GM12878 (cell line): ENCODE measurements around the gene SPRR3.

Experiments used
- BACH1 ChIP-seq: fragments of 450-650 bp; IDR thresholded peaks from 2 replicates; pipeline ENCODE4 v1.6.1; 2017; ENCODE audit warnings: mild to moderate bottlenecking, borderline replicate concordance
- BRCA1 ChIP-seq: IDR thresholded peaks from 2 replicates; pipeline ENCODE4 v1.6.1; 2011; ENCODE audit warnings: low read depth, low read length, improper control_type of control experiment
- EGR1 ChIP-seq, 2 experiments: IDR thresholded peaks; 1 replicate in 1 of 2; 2 replicates in 1 of 2; pipeline ENCODE4 v1.6.1; 2011 to 2012; ENCODE audit warnings: low read depth in 2 of 2, low read length in 2 of 2, borderline replicate concordance in 1 of 2, mild to moderate bottlenecking in 1 of 2, moderate library complexity in 1 of 2
- ESRRA ChIP-seq: IDR thresholded peaks from 2 replicates; pipeline ENCODE4 v1.6.1; 2012; ENCODE audit warnings: mild to moderate bottlenecking, low read length, improper control_type of control experiment
- EZH2 ChIP-seq: IDR thresholded peaks from 2 replicates; pipeline ENCODE4 v1.6.1; 2012; ENCODE audit warnings: low read depth, mild to moderate bottlenecking, control low read depth, inconsistent platforms, low read length, borderline replicate concordance; ENCODE audit not compliant: control insufficient read depth
- KDM1A ChIP-seq: fragments of 200-600 bp; sonication (generic); IDR thresholded peaks from 2 replicates; pipeline ENCODE4 v1.6.1; 2016; ENCODE audit warnings: borderline replicate concordance
- POLR2AphosphoS5 ChIP-seq: IDR thresholded peaks from 2 replicates; pipeline ENCODE4 v1.6.1; 2011; ENCODE audit warnings: mild to moderate bottlenecking, low read length, inconsistent platforms
- SMC3 ChIP-seq: IDR thresholded peaks from 2 replicates; pipeline ENCODE4 v1.6.1; 2011; ENCODE audit warnings: low read length, improper control_type of control experiment, borderline replicate concordance
- YY1 ChIP-seq: IDR thresholded peaks from 2 replicates; pipeline ENCODE4 v1.6.1; 2011; ENCODE audit warnings: low read depth, mild to moderate bottlenecking, low read length
- TF ChIP-seq, protein P1 (sequence below), 3 experiments: IDR thresholded peaks in 2 of 3; conservative IDR thresholded peaks in 1 of 3; 2 replicates each; pipeline ENCODE4 v1.5.1; 2011; ENCODE audit warnings: low read depth in 3 of 3, low read length in 3 of 3, mild to moderate bottlenecking in 3 of 3, control low read depth in 2 of 3, moderate library complexity in 2 of 3, inconsistent platforms in 1 of 3, mixed read lengths in 1 of 3; ENCODE audit not compliant: control insufficient read depth in 2 of 3, insufficient read depth in 1 of 3; ENCODE audit errors: extremely low read depth in 1 of 3

DNA sequence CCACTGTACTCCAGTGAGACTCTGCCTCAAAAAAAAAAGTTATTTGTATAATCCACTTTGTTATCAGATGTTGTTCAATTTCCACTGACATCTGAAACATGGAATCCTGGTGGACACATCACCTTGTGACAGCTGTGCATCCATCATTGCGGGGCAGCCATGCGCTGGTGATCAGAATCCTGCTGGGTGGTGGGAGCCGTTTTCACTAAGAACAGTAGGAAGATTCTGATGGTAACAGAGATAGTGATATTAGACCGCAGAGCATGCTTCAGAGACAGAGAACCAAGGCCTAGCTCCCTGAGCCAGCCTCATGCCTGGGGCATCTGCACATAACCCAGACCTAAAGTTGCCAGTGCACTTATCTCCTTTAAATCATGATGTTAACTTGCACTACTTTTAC lies 3.1 kb upstream of the SPRR3 start:
- no peak for TF ChIP-seq BACH1
- no peak for TF ChIP-seq YY1
- TF ChIP-seq SMC3, result no peak
- no peak for TF ChIP-seq KDM1A
- TF ChIP-seq, protein P1, sequence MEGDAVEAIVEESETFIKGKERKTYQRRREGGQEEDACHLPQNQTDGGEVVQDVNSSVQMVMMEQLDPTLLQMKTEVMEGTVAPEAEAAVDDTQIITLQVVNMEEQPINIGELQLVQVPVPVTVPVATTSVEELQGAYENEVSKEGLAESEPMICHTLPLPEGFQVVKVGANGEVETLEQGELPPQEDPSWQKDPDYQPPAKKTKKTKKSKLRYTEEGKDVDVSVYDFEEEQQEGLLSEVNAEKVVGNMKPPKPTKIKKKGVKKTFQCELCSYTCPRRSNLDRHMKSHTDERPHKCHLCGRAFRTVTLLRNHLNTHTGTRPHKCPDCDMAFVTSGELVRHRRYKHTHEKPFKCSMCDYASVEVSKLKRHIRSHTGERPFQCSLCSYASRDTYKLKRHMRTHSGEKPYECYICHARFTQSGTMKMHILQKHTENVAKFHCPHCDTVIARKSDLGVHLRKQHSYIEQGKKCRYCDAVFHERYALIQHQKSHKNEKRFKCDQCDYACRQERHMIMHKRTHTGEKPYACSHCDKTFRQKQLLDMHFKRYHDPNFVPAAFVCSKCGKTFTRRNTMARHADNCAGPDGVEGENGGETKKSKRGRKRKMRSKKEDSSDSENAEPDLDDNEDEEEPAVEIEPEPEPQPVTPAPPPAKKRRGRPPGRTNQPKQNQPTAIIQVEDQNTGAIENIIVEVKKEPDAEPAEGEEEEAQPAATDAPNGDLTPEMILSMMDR (IDR thresholded peaks at IDR 0.05 in 2 of 3, conservative IDR thresholded peaks at IDR 0.05 in 1 of 3; ENCODE audit: control insufficient read depth in 2 of 3, extremely low read depth in 1 of 3, insufficient read depth in 1 of 3, low read depth in 3 of 3, low read length in 3 of 3), result no peak
- no peak for TF ChIP-seq ESRRA
- TF ChIP-seq EGR1 (IDR thresholded peaks at IDR 0.05; ENCODE audit: borderline replicate concordance in 1 of 2, low read depth in 2 of 2, low read length in 2 of 2), result no peak
- no peak for TF ChIP-seq BRCA1
- TF ChIP-seq EZH2, result no peak
- no peak for TF ChIP-seq POLR2AphosphoS5
